ENCODE measurements around the gene FGF18.
"Not testable (repeated sequence)": the region's sequence is repeated elsewhere in the genome, so short reads cannot be mapped to it uniquely, and the experiment has no call there.

GRCh38 chr5:171398660-171399059, 20.8 kb upstream of the FGF18 start:
- not testable (repeated sequence) for TF ChIP-seq CTCF (conservative IDR thresholded peaks at IDR 0.05); EZH2 (IDR thresholded peaks at IDR 0.05; ENCODE audit: low read depth)
